ENCODE data around the gene MYPOP.

Gene MYPOP

DNA sequence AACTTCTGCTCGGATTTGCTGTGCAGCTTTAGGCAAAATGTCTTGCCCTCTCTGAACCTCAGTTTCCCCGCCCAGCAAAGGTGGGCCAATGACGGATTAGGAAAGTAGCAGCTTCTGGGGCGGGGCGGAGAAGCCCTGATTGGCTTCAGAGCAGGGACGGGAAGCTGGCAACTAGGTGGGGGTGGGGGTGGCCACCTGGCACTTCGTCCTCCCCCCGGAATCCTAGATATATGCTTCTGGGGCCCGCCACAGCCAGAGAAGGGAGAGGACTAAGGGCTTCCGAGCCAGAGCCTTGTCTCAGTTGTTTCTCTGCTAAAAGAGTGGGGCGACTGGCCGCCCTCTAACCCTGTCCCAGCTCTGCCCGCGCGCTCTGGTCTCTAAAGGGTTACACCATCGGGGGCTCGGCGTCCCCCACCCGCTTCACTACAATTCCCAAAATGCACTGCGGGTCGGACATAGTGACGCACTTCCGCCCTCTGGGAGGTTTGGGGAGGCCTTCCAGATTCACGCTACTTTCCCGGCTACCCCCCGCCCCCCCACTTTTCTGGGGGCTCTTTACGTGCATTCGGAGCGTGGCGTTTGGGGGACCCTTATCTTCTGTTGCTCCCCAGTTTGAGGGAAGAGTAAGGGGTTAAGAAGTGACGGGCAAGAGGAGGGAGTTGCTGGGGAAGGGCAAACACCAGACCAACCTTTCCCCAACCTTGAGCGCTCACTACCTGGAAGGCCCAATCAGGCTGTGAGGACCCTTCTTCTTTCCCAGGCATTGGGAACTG is 15.8 kb downstream of the MYPOP start:
- TF ChIP-seq, protein P1, sequence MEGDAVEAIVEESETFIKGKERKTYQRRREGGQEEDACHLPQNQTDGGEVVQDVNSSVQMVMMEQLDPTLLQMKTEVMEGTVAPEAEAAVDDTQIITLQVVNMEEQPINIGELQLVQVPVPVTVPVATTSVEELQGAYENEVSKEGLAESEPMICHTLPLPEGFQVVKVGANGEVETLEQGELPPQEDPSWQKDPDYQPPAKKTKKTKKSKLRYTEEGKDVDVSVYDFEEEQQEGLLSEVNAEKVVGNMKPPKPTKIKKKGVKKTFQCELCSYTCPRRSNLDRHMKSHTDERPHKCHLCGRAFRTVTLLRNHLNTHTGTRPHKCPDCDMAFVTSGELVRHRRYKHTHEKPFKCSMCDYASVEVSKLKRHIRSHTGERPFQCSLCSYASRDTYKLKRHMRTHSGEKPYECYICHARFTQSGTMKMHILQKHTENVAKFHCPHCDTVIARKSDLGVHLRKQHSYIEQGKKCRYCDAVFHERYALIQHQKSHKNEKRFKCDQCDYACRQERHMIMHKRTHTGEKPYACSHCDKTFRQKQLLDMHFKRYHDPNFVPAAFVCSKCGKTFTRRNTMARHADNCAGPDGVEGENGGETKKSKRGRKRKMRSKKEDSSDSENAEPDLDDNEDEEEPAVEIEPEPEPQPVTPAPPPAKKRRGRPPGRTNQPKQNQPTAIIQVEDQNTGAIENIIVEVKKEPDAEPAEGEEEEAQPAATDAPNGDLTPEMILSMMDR (IDR thresholded peaks at IDR 0.05; ENCODE audit: extremely low read depth, missing control alignments) = no peak
- peak; percentile 95 for DNase-seq (ENCODE audit: low spot score)

DNA sequence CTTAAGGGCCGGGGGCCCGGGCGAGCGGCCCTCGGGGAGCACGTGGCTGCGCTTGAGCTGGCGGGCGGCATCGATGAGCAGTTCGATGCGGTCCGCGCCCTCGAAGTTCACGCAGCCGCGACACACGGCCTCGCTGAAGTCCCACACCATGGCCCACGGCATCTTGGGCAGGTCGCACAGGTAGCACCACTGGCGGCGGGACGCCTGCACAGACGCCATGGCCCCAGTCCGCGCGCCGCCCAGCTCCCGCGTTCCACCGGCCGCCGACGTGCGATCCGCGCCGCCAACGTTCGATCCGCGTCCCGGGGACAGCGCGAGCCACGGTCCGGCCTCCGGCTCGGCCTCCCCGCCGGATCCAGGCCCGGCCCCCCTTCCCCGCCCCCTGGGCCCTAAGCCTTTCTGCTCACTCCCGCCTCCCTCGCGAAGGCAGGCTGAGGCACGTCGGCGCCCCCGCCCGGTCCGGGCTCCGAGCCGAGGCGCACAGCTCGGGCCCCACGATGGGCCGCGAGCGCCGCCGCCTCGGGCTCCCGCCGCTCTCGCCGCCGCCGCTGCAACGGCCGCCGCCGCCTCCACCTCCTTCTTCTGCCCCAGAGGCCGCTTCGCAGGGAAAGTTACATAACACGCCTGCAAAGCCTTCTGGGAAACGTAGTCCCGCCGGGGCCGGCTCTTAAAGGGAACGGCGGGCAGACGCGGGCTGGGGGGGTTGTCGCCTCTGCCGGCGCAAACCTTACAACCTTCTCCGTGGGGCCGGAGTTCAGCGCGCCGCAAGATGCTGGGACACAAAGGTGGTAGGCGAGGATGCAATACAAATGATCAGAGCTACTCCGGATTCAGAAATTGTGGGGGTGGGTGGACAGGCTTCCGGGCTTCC is 16.6 kb downstream of the MYPOP start, which contains the start of gene IRF2BP1:
TSS of gene IRF2BP1 (minus strand) at position 586 of the 871 bp plus-strand sequence. CDS start at position 219, 367 bp downstream.
- peak; percentile 93 for DNase-seq (ENCODE audit: low spot score)

DNA sequence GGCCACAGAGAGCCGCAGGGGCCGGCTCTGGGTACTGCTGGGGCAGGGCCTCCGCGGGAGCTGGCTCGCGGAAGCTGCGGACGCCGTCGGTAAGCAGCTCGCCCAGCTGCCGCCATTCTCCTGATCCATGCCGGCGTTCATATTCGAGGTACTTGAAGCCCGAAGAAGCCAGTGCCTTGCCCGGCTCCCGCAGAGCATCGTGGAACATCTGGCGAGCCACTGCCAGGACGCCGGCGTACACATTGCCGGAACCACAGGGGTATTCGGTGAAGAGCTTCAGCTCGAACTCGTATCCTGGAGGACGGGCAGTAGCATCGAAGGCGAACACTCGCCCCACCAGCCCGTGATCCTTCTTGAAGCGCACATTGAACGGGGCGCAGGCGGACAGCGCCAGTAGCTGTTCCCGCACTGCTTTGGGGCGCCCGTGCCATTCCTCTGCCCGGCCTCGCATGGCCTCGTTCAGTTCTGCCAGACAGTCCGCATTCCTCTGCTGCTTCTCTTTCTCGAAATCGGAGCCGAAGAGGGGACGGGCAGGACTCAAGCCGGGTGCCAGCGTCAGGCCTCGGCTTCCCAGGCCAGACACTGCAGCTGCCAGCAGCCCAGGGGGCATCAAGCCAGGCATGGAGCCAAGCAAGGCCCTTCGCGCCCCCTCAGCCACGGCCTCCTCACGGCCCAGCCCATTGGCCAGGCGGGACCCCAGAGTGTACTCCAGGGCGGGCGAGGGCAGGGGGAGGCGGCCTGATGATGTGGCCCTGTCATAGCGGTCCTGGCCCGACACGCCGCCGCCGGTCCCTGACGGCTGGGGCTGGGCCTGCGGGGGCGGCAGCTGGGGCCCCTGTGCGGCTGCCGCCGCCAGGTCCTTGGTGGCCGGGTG is 17.5 kb downstream of the MYPOP start:
- TF ChIP-seq, protein P1 (IDR thresholded peaks at IDR 0.05; ENCODE audit: extremely low read depth, missing control alignments) = no peak
- DNase-seq (ENCODE audit: low spot score) = peak; percentile 71

More for the DNA sequence above, 16.6 kb downstream of the MYPOP start, which contains the start of gene IRF2BP1:
- TF ChIP-seq, protein P1 (IDR thresholded peaks at IDR 0.05; ENCODE audit: extremely low read depth, missing control alignments) = no peak

DNA sequence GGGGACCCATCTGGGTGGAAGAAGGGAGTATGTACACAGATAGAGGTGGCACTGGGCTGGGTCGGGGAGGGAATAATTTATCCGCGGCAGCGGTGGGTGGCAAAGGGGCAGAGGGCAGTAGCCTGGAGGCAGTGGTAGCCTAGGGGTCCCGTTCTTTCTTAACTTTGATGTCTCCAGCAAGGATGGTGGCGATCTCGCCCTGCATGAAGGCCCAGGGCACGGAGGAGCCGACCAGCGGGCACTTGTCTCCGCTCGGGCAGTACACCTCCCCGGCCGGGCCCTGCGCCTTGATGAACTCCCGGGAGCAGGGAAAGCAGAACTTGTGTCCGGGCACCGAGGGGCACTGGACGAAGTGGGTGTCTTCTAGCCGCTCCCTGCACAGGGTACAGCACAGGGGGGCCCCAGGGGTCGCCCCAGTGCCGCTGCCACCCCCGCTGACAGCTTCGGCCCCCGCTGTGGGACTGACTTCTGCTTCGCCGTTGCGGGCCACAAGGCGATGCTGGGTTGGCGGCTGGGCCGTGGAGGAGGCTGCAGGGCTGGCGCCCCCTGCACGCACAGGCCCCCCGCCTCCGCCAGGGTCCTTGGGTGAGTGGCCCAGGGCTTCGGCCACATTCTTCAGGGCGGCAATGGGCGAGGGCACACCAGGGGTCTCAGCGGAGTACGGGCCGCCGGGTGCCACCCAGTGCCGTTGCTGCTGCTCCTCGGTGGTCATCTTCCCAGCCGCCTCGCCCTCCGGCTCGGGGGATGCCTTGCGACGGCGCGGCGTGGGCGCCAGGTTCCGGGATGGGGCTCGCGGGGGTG is 18.3 kb downstream of the MYPOP start:
- DNase-seq (ENCODE audit: low spot score) = no peak

DNA sequence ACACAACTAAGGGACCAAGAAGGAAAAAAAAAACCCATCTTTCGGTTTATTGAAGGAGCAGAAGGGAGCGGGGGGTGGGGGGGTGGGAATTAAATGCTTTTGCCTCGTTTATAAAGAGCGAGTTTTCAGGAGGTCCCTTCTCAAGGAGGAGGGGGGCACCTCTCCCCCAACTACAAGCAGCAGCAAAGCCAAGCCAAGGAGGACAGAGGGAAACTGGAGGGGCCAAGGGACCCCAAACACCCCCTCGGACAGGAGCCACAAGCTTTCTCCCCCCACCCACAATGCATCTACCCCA is 18.9 kb downstream of the MYPOP start:
- no peak for DNase-seq (ENCODE audit: low spot score)
- TF ChIP-seq, protein P1 (IDR thresholded peaks at IDR 0.05; ENCODE audit: extremely low read depth, missing control alignments) = no peak

More for the DNA sequence above, 18.3 kb downstream of the MYPOP start:
- TF ChIP-seq, protein P1 (IDR thresholded peaks at IDR 0.05; ENCODE audit: extremely low read depth, missing control alignments) = no peak

Measured in GM20000 (cell line).